Measurements from ENCODE around the gene TTBK1.

The TTBK1 gene

DNA sequence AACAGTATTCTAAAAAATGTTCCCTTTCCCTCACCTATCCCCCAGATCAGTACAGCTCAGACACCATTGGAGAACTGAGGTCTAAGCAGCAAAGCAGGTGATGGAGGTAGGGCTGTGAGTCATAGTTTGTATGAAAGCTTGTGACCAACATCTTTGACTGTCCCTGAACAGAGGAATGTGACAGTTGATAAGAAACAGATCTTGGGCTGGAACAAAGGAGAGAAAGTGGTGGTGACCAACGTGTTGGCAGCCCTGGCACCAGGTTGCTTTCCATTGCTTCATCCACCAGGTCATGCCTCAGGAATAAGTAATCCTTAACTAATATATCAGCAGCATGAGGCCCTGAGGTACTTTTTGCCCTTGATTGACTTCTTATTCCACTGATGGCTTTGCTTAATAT lies 85.2 kb downstream of the TTBK1 start:
- no peak for DNase-seq (ENCODE audit: low read depth in 1 of 2, low spot score in 1 of 2)
- in situ Hi-C loops (cut with HindIII; ENCODE audit: low pct_unique_long_range_greater_than_20kb, low sequenced_read_pairs): no loop called here
- no peak for TF ChIP-seq JUND (IDR thresholded peaks at IDR 0.05; ENCODE audit: low read depth)

DNA sequence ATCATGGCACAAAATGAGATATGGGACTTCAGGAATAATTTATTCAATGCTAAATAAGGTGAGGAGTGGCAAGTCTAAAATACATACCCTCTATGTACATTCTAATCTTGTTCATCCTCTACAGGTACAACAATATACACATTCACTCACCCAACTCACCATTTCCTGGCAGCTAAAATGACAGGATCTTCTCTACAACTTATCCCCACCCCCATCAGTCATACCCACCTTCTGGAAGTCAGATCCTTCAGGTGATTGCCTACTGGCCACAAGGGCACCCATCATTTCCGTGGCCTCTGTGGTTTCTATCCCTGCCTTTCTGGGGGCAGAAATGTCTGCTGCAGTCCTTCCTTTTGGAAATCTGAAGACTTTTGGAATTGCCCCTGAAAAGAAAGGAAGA lies 88.2 kb downstream of the TTBK1 start:
- DNase-seq (ENCODE audit: low read depth in 1 of 2, low spot score in 1 of 2): no peak
- no peak for TF ChIP-seq JUND (IDR thresholded peaks at IDR 0.05; ENCODE audit: low read depth)
- in situ Hi-C loops (cut with HindIII; ENCODE audit: low pct_unique_long_range_greater_than_20kb, low sequenced_read_pairs): no loop called here

DNA sequence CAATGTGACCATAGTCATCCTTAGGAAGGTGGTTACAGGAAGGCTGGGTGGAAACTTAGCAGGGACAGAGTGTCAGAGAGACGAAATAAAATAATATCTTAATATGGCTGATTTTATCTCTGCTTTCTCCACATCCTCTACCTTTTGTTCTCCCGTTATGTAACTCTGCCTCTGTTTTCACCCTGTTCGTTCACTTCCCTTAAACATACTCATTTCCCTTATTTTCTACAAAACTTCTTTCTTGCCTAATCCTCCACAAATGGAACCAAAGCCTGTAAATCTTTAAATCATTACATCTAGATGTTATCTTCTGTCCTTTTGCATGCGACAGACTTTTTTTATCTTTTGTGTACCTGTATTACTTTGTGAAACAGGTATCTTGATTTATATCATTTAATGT lies 88.6 kb downstream of the TTBK1 start:
- TF ChIP-seq JUND (IDR thresholded peaks at IDR 0.05; ENCODE audit: low read depth): no peak
- no peak for DNase-seq (ENCODE audit: low read depth in 1 of 2, low spot score in 1 of 2)
- in situ Hi-C loops (cut with HindIII; ENCODE audit: low pct_unique_long_range_greater_than_20kb, low sequenced_read_pairs): no loop called here

DNA sequence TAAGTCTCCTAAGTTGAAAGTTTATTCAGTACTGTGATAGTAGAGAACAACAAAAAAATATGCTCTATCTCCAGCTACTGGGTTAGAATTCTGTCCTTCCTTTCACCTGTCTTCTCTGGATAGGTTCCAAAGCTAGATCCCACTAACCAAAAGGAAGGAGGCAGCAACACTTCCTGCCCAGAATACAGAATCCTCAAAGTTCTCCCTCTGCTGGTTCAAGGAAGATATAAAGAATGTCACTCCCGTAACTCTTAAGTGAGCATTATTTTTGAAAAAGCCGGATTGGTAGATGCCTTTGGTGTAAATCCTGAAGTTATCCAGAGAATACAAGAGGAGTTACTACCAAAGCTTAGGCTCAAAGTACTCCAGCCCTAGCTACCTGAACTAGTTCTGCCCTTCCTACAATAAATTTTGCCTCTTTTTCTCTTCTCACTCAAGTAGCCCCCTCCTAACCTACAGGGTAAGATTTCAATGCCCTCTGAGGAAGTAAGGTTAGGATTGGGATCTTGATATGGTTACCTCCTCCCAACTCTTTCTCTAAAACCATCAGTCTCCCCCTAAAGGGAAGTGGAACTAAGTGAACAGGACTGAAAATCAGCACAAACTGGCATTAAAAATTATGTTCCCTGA lies 91.3 kb downstream of the TTBK1 start:
- no peak for TF ChIP-seq JUND (IDR thresholded peaks at IDR 0.05; ENCODE audit: low read depth)
- in situ Hi-C loops (cut with HindIII; ENCODE audit: low pct_unique_long_range_greater_than_20kb, low sequenced_read_pairs): no loop called here
- DNase-seq (ENCODE audit: low read depth in 1 of 2, low spot score in 1 of 2): peak; percentile 16 to 86

DNA sequence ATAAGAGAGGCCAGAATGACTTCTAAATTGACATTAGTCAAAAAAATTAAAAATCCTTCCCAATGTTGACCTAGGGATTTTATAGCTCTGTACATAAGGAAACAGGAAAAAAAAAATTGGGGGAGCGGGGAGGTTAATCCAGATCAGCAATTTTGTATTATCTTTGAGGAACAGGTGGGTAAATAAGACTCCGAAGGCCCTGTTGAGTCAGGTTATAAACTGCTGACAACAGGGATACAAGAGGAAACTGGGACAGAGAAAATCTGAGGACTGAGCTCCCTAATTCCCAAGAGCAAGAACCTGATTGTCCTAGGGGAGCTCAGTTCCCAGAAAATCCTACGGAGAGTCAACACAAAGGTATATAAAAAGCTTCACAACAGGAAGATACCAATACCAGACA lies 92.2 kb downstream of the TTBK1 start:
- in situ Hi-C loops (cut with HindIII; ENCODE audit: low pct_unique_long_range_greater_than_20kb, low sequenced_read_pairs): no loop called here
- no peak for DNase-seq (ENCODE audit: low read depth in 1 of 2, low spot score in 1 of 2)
- TF ChIP-seq JUND (IDR thresholded peaks at IDR 0.05; ENCODE audit: low read depth): no peak

DNA sequence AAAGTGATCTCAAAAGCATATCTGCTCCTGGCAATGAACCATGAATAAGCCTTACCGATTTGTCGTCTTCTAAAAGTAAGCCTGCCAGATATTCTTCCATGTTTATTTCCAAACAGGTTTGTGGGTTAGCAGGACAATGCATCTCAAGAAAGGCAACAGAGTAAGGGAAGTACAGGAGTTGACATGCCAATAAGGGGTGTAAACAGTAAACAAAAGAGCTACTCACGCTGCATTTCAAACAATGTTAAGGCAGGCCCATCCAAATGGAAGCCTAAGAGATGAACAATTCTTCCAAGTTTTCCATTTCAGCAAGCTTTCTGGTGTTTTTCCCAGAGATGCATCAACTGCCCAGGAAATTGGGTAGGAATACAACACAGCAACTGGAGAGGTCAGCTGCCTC lies 93.1 kb downstream of the TTBK1 start:
- no peak for TF ChIP-seq JUND (IDR thresholded peaks at IDR 0.05; ENCODE audit: low read depth)
- DNase-seq (ENCODE audit: low read depth in 1 of 2, low spot score in 1 of 2): no peak
- in situ Hi-C loops (cut with HindIII; ENCODE audit: low pct_unique_long_range_greater_than_20kb, low sequenced_read_pairs): no loop called here
